RWPE2 (cell line): Measurements from ENCODE around the gene CCR5.

ENCODE experiments used
- ATAC-seq: fragments of 200-7000 bp; cut with Tn5 transposase; 3 replicates; pipeline ENCODE4 v1.9.1; 2021; ENCODE audit warnings: low read depth
- DNase-seq: peaks from one replicate; pipeline ENCODE4 v3.0.0-alpha.2; 2020; ENCODE audit warnings: low spot score
- H3K27ac ChIP-seq: fragments of 450-650 bp; 2 replicates; pipeline ENCODE4 v1.5.1; 2017; ENCODE audit warnings: mild to moderate bottlenecking; ENCODE audit not compliant: poor library complexity, severe bottlenecking
- H3K27me3 ChIP-seq: fragments of 250-450 bp; sonication (Bioruptor Pico); 2 replicates; pipeline ENCODE4 v1.5.1; 2021; ENCODE audit warnings: mild to moderate bottlenecking, moderate library complexity; ENCODE audit not compliant: insufficient read depth, poor library complexity, severe bottlenecking
- H3K36me3 ChIP-seq: fragments of 250-450 bp; sonication (Bioruptor Pico); 2 replicates; pipeline ENCODE4 v1.5.1; 2020; ENCODE audit warnings: low read depth, mild to moderate bottlenecking, moderate library complexity
- H3K4me1 ChIP-seq: fragments of 250-450 bp; sonication (Bioruptor Pico); 2 replicates; pipeline ENCODE4 v1.5.1; 2021; ENCODE audit warnings: mild to moderate bottlenecking, moderate library complexity; ENCODE audit not compliant: insufficient read depth, poor library complexity, severe bottlenecking
- H3K4me3 ChIP-seq: fragments of 250-450 bp; sonication (Bioruptor Pico); 2 replicates; pipeline ENCODE4 v1.5.1; 2021; ENCODE audit warnings: mild to moderate bottlenecking, moderate library complexity; ENCODE audit not compliant: severe bottlenecking
- H3K9me3 ChIP-seq: fragments of 250-450 bp; sonication (Bioruptor Pico); 2 replicates; pipeline ENCODE4 v1.5.1; 2021; ENCODE audit warnings: mild to moderate bottlenecking, moderate library complexity; ENCODE audit not compliant: severe bottlenecking
- TF ChIP-seq, protein P1 (sequence below): fragments of 450-650 bp; IDR thresholded peaks from one replicate; pipeline ENCODE4 v1.5.1; 2017; ENCODE audit warnings: mild to moderate bottlenecking, moderate library complexity; ENCODE audit not compliant: poor library complexity, severe bottlenecking

CCR5 gene

GRCh38 chr3:46416811-46417510, 46.2 kb downstream of the CCR5 start:
- no peak overlapping the region for H3K27ac ChIP-seq
- TF ChIP-seq, protein P1, sequence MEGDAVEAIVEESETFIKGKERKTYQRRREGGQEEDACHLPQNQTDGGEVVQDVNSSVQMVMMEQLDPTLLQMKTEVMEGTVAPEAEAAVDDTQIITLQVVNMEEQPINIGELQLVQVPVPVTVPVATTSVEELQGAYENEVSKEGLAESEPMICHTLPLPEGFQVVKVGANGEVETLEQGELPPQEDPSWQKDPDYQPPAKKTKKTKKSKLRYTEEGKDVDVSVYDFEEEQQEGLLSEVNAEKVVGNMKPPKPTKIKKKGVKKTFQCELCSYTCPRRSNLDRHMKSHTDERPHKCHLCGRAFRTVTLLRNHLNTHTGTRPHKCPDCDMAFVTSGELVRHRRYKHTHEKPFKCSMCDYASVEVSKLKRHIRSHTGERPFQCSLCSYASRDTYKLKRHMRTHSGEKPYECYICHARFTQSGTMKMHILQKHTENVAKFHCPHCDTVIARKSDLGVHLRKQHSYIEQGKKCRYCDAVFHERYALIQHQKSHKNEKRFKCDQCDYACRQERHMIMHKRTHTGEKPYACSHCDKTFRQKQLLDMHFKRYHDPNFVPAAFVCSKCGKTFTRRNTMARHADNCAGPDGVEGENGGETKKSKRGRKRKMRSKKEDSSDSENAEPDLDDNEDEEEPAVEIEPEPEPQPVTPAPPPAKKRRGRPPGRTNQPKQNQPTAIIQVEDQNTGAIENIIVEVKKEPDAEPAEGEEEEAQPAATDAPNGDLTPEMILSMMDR: no peak
- DNase-seq (no peak), ATAC-seq (no peak)
- no peaks in the 10 kb centered on the region for H3K9me3 ChIP-seq
- no peak overlapping the region for H3K4me3 ChIP-seq
- no peaks in the 10 kb centered on the region for H3K36me3 ChIP-seq
- H3K27me3 ChIP-seq: no peaks in the 10 kb centered on the region
- H3K4me1 ChIP-seq: peaks cover 6% of the 10 kb centered on the region

DNA sequence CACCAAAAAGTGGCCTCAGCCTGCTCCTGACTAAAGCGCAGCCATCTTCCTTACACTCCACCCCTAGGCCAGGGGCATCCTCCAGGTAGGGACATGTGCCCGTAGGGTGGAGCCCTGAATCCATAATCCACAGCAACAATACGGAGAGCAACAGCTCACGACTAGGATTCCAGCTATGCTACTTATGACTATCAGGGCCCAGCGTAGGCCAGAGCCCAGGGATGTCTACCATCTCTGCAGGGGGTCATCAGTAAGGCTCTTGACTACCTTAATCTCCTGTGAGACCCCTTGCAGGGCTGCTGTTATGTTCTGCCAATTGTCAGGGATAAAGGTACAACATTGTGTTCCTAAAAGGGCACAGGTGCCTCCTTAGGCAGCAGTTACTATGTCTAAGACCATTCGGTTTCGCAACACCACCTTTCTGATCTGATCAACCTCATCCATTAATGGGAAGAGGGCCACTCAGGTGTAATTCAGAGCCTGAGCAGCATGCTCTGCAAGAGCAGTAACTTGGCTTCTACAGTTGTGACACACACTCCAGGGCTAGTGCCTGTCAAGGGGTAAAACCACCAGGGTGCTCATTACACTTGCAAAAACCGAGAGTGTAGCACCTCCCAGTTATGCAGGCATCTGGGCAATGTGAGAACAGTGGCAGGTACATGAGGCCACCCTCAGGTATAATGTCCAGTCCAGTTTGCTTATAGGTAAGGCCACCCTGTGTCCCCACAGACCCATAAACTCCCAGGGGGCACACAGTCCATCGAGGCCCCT, 47.3 kb downstream of the CCR5 start:
- H3K27ac ChIP-seq: no peak overlapping the region
- TF ChIP-seq, protein P1: no peak
- no peak for DNase-seq
- no peaks in the 10 kb centered on the region for H3K36me3 ChIP-seq
- H3K4me1 ChIP-seq: peaks cover 4% of the 10 kb centered on the region
- no peaks in the 10 kb centered on the region for H3K27me3 ChIP-seq
- ATAC-seq: no peak
- H3K4me3 ChIP-seq: no peak overlapping the region
- H3K9me3 ChIP-seq: no peaks in the 10 kb centered on the region

- no peaks in the 10 kb centered on the region for H3K9me3 ChIP-seq
- no peak for ATAC-seq
- DNase-seq: no peak
- no peaks in the 10 kb centered on the region for H3K36me3 ChIP-seq
- no peaks in the 10 kb centered on the region for H3K27me3 ChIP-seq
- TF ChIP-seq, protein P1: no peak
- H3K27ac ChIP-seq: no peak overlapping the region
- no peak overlapping the region for H3K4me3 ChIP-seq
- H3K4me1 ChIP-seq: peaks cover 13% of the 10 kb centered on the region
Measured at GRCh38 chr3:46419816-46420215, 49.1 kb downstream of the CCR5 start.

DNA sequence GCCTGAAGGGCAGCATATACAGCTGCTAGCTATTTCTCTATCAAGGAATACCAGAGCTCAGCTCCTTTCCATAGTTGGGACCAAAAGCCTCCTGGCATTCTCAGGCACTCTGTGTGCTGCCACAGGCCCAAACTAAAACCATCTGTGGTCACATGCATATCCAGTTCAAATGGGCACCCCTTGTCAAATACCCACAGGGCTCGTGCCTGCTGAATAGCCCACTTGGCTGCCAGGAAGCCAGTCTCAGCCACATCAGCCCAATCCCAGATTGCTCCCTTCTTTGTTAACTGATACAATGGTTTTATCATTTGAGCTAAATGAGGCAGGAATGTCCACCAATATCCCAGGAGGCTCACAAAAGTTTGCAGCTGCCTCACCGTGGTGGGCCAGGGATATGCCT, 50.2 kb downstream of the CCR5 start:
- TF ChIP-seq, protein P1: no peak
- Histone ChIP-seq H3K36me3 (no peaks in the 10 kb centered on the region), H3K4me1 (peaks cover 13% of the 10 kb centered on the region), H3K4me3 (no peak overlapping the region), H3K27me3 (no peaks in the 10 kb centered on the region), H3K27ac (no peak overlapping the region), H3K9me3 (no peaks in the 10 kb centered on the region)
- DNase-seq: no peak
- ATAC-seq: no peak

GRCh38 chr3:46422617-46423016, 51.9 kb downstream of the CCR5 start:
- Histone ChIP-seq H3K36me3 (no peaks in the 10 kb centered on the region), H3K9me3 (no peaks in the 10 kb centered on the region), H3K4me1 (peaks cover 9% of the 10 kb centered on the region), H3K27me3 (no peaks in the 10 kb centered on the region), H3K4me3 (no peak overlapping the region), H3K27ac (no peak overlapping the region)
- TF ChIP-seq, protein P1: no peak
- DNase-seq (peak; percentile 67), ATAC-seq (peak; percentile 83)
